Measurements from ENCODE around the gene BNIP3. TPM values are rescaled to one million over a fixed set of nuclear protein-coding genes. Genes with fewer than 3 reads are reported as not detected.

Gene BNIP3
- total and polyA plus RNA-seq, 2 donors (not counting 3 experiments of a cell fraction or from before 2014, with no cell fraction given), result 51.4 to 53.3 TPM

DNA sequence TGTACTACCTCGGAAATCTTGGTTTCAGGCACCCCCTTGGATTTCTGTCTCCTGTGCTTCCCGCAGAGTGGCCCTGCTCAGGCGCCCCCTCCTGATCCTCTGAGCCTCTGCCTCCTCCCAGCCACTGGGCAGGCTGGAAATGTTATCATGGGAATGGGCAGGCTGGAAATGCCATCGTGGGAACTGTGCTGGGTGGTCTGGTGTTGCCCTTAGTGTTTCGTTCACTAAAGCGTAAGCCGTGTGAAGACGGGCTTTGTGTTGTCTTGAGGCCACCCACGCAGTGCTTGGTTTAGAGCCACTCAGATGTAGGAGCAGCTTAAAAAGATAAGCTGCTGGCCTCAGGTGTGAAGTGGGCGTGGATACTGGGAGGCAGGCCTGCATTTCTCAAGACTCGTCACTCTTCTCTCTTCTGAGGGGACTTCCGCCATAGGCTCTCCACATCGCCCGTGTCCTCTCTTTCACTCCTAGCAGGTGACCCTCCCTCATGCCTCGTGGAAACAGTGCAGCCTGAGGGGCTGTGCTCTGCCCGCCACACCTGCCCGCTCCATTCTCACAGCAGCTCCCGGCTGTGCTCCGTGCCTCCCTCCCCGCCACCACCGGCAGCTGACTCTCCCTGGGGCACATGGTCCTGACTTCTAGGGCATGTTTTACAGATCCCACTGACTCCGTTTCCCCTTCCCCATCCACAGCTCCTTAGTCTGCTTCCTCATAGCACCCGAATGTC, 52.4 kb downstream of the BNIP3 start:
- FAIRE-seq, result no peak
- no peaks in the 10 kb centered on the region for H3K9me3 ChIP-seq (replicated peaks; ENCODE audit: control insufficient read depth, insufficient read depth, low read length)
- H3K4me3 ChIP-seq (replicated peaks in 1 of 3; ENCODE audit: insufficient read depth in 1 of 3, low read depth in 1 of 3, low read length in 3 of 3), result no peak overlapping the region
- peaks cover 98% of the 10 kb centered on the region for H3K79me2 ChIP-seq (ENCODE audit: control insufficient read depth, insufficient read depth, low read length)
- no peak overlapping the region for H3K4me2 ChIP-seq (ENCODE audit: insufficient read depth, low read length)
- no peaks in the 10 kb centered on the region for H3K9me1 ChIP-seq (replicated peaks; ENCODE audit: control insufficient read depth, extremely low read depth, insufficient read depth, low read length)
- no peaks in the 10 kb centered on the region for H3K27me3 ChIP-seq (ENCODE audit: control insufficient read depth in 2 of 2, insufficient read depth in 2 of 2, low read length in 2 of 2)
- intact Hi-C loops (cut with micrococcal nuclease) (no loop called here), dilution Hi-C loops (cut with MboI; ENCODE audit: extremely low pct_ligation_motif_present, low sequenced_read_pairs) (no loop called here)
- no peak for DNase-seq (ENCODE audit: low read depth, low spot score)
- BruUV-seq (replicated peaks), result no TSS peak
- H2AFZ ChIP-seq (ENCODE audit: low read depth, low read length), result no peak overlapping the region
- CTCF ChIA-PET, result interaction anchor here (1.0 to 1.7 kb wide), 3 partner anchors 18 to 94 kb away, joined by 3 to 4 read pairs (median 3); no protein-coding TSS in a partner anchor
- POLR2A ChIA-PET, result no interaction called here
- peak overlapping the region; percentile 56 for H3K27ac ChIP-seq (ENCODE audit: insufficient read depth, low read depth, low read length)
- H3K36me3 ChIP-seq (ENCODE audit: control insufficient read depth in 2 of 2, extremely low read depth in 1 of 2, insufficient read depth in 2 of 2, low read length in 2 of 2), result no peaks in the 10 kb centered on the region
- H3K4me1 ChIP-seq (ENCODE audit: control insufficient read depth, extremely low read depth, insufficient read depth, low read length), result peaks cover 38% of the 10 kb centered on the region
- no peaks in the 10 kb centered on the region for H4K20me1 ChIP-seq (replicated peaks; ENCODE audit: control insufficient read depth, extremely low read depth, insufficient read depth, low read length)
- TF ChIP-seq EZH2 (IDR thresholded peaks at IDR 0.05; ENCODE audit: borderline replicate concordance, low read depth, low read length, severe bottlenecking), result no peak
- TF ChIP-seq POLR2AphosphoS5 (IDR thresholded peaks at IDR 0.05; ENCODE audit: insufficient read depth, low read depth, low read length), result no peak
- no peak for TF ChIP-seq POLR2A (IDR thresholded peaks at IDR 0.05; ENCODE audit: low read depth, low read length)
- TF ChIP-seq GATA2 (IDR thresholded peaks at IDR 0.05; ENCODE audit: insufficient read depth, insufficient read length, low read depth, low read length), result no peak
- TF ChIP-seq FOS (IDR thresholded peaks at IDR 0.05; ENCODE audit: borderline replicate concordance, insufficient read depth, low read length), result no peak
- no peak for TF ChIP-seq MYC (IDR thresholded peaks at IDR 0.05; ENCODE audit: low read depth, low read length)
- no peak overlapping the region for H3K9ac ChIP-seq (replicated peaks; ENCODE audit: extremely low read depth, insufficient read depth, low read length)

All from endothelial cell of umbilical vein (primary cell).